HEK293 (cell line): ENCODE data around the gene NRGN.

Experiments used
- CTCF ChIP-seq: fragments of 450-650 bp; formaldehyde crosslinking; IDR thresholded peaks from 2 replicates; pipeline ENCODE4 v1.5.1; 2016; ENCODE audit warnings: missing biosample characterization, missing genetic modification characterization
- KLF8 ChIP-seq: fragments of 450-650 bp; formaldehyde crosslinking; IDR thresholded peaks from 2 replicates; pipeline ENCODE4 v1.5.1; 2016; ENCODE audit warnings: missing biosample characterization, missing genetic modification characterization
- OVOL3 ChIP-seq: fragments of 450-650 bp; formaldehyde crosslinking; IDR thresholded peaks from 2 replicates; pipeline ENCODE4 v1.5.1; 2016; ENCODE audit warnings: missing biosample characterization, missing genetic modification characterization
- PRDM1 ChIP-seq: fragments of 450-650 bp; formaldehyde crosslinking; IDR thresholded peaks from 2 replicates; pipeline ENCODE4; 2016; ENCODE audit warnings: missing biosample characterization, missing genetic modification characterization
- REPIN1 ChIP-seq: fragments of 450-650 bp; formaldehyde crosslinking; IDR thresholded peaks from 2 replicates; pipeline ENCODE4 v1.5.1; 2017; ENCODE audit warnings: missing biosample characterization, missing genetic modification characterization, low read depth
- SP7 ChIP-seq: fragments of 450-650 bp; formaldehyde crosslinking; IDR thresholded peaks from 2 replicates; pipeline ENCODE4 v1.5.1; 2016; ENCODE audit warnings: missing biosample characterization, missing genetic modification characterization
- TRIM28 ChIP-seq: IDR thresholded peaks from 2 replicates; pipeline ENCODE4 v1.6.1; 2011; ENCODE audit warnings: low read length, control low read depth, borderline replicate concordance
- YY2 ChIP-seq: fragments of 450-650 bp; formaldehyde crosslinking; IDR thresholded peaks from 2 replicates; pipeline ENCODE4 v1.5.1; 2016; ENCODE audit warnings: missing biosample characterization, missing genetic modification characterization
- ZFP37 ChIP-seq: fragments of 450-650 bp; formaldehyde crosslinking; IDR thresholded peaks from 2 replicates; pipeline ENCODE4 v1.5.1; 2016; ENCODE audit warnings: missing biosample characterization, missing genetic modification characterization
- ZNF132 ChIP-seq: fragments of 450-650 bp; formaldehyde crosslinking; IDR thresholded peaks from 2 replicates; pipeline ENCODE4 v1.5.1; 2017; ENCODE audit warnings: missing biosample characterization, missing genetic modification characterization, borderline replicate concordance
- ZNF140 ChIP-seq: fragments of 450-650 bp; formaldehyde crosslinking; IDR thresholded peaks from 2 replicates; pipeline ENCODE4 v1.5.1; 2016; ENCODE audit warnings: missing biosample characterization, missing genetic modification characterization
- ZNF146 ChIP-seq: fragments of 450-650 bp; formaldehyde crosslinking; IDR thresholded peaks from 2 replicates; pipeline ENCODE4 v1.5.1; 2016; ENCODE audit warnings: missing biosample characterization, missing genetic modification characterization
- ZNF239 ChIP-seq: fragments of 450-650 bp; formaldehyde crosslinking; IDR thresholded peaks from 2 replicates; pipeline ENCODE4 v1.5.1; 2016; ENCODE audit warnings: missing biosample characterization, missing genetic modification characterization
- ZNF292 ChIP-seq: fragments of 450-650 bp; formaldehyde crosslinking; IDR thresholded peaks from 2 replicates; pipeline ENCODE4 v1.5.1; 2016; ENCODE audit warnings: low read depth, missing biosample characterization, missing genetic modification characterization, borderline replicate concordance
- ZNF324 ChIP-seq: fragments of 450-650 bp; formaldehyde crosslinking; IDR thresholded peaks from 2 replicates; pipeline ENCODE4 v1.5.1; 2016; ENCODE audit warnings: missing biosample characterization, missing genetic modification characterization
- ZNF391 ChIP-seq: fragments of 450-650 bp; formaldehyde crosslinking; IDR thresholded peaks from 2 replicates; pipeline ENCODE4 v1.5.1; 2016; ENCODE audit warnings: low read depth, missing biosample characterization, missing genetic modification characterization, borderline replicate concordance
- ZNF510 ChIP-seq: fragments of 450-650 bp; formaldehyde crosslinking; IDR thresholded peaks from 2 replicates; pipeline ENCODE4 v1.5.1; 2018; ENCODE audit warnings: mild to moderate bottlenecking, missing genetic modification characterization, missing biosample characterization; ENCODE audit not compliant: insufficient replicate concordance
- ZNF548 ChIP-seq: fragments of 450-650 bp; formaldehyde crosslinking; IDR thresholded peaks from 2 replicates; pipeline ENCODE4 v1.5.1; 2016; ENCODE audit warnings: missing biosample characterization, missing genetic modification characterization
- ZNF549 ChIP-seq: fragments of 450-650 bp; IDR thresholded peaks from 2 replicates; pipeline ENCODE4 v1.5.1; 2018; ENCODE audit warnings: missing biosample characterization, missing genetic modification characterization, mild to moderate bottlenecking, inconsistent platforms, moderate library complexity
- ZNF571 ChIP-seq: fragments of 450-650 bp; formaldehyde crosslinking; IDR thresholded peaks from 2 replicates; pipeline ENCODE4 v1.5.0; 2017; ENCODE audit warnings: missing biosample characterization, missing genetic modification characterization
- ZNF596 ChIP-seq: fragments of 450-650 bp; IDR thresholded peaks from 2 replicates; pipeline ENCODE4 v1.5.0; 2018; ENCODE audit warnings: missing biosample characterization, mild to moderate bottlenecking, missing genetic modification characterization, moderate library complexity
- ZNF658 ChIP-seq: fragments of 450-650 bp; formaldehyde crosslinking; IDR thresholded peaks from 2 replicates; pipeline ENCODE4; 2016; ENCODE audit warnings: missing biosample characterization, missing genetic modification characterization
- ZNF670 ChIP-seq: fragments of 450-650 bp; formaldehyde crosslinking; IDR thresholded peaks from 2 replicates; pipeline ENCODE4 v1.5.1; 2016; ENCODE audit warnings: missing biosample characterization, missing genetic modification characterization, low read depth
- ZNF747 ChIP-seq: fragments of 450-650 bp; formaldehyde crosslinking; IDR thresholded peaks from 2 replicates; pipeline ENCODE4 v1.5.1; 2016; ENCODE audit warnings: missing biosample characterization, missing genetic modification characterization
- ZNF791 ChIP-seq: fragments of 450-650 bp; formaldehyde crosslinking; IDR thresholded peaks from 2 replicates; pipeline ENCODE4 v1.5.1; 2016; ENCODE audit warnings: missing biosample characterization, missing genetic modification characterization
- ZNF837 ChIP-seq: fragments of 450-650 bp; formaldehyde crosslinking; IDR thresholded peaks from 2 replicates; pipeline ENCODE4 v1.5.1; 2016; ENCODE audit warnings: missing biosample characterization, missing genetic modification characterization
- ZNF843 ChIP-seq: fragments of 450-650 bp; formaldehyde crosslinking; IDR thresholded peaks from 2 replicates; pipeline ENCODE4 v1.5.1; 2016; ENCODE audit warnings: missing biosample characterization, missing genetic modification characterization
- TF ChIP-seq, protein P1 (sequence below): fragments of 450-650 bp; formaldehyde crosslinking; IDR thresholded peaks from 2 replicates; pipeline ENCODE4 v1.5.1; 2016; ENCODE audit warnings: missing biosample characterization, missing genetic modification characterization
- TF ChIP-seq, protein P2 (sequence below): fragments of 450-650 bp; formaldehyde crosslinking; IDR thresholded peaks from 2 replicates; pipeline ENCODE4; 2016; ENCODE audit warnings: missing biosample characterization, missing genetic modification characterization
- TF ChIP-seq, protein P3 (sequence below): fragments of 450-650 bp; formaldehyde crosslinking; IDR thresholded peaks from 2 replicates; pipeline ENCODE4 v1.5.1; 2016; ENCODE audit warnings: missing biosample characterization, missing genetic modification characterization
- TF ChIP-seq, protein P4 (sequence below): fragments of 450-650 bp; formaldehyde crosslinking; IDR thresholded peaks from 2 replicates; pipeline ENCODE4 v1.5.1; 2016; ENCODE audit warnings: missing biosample characterization, missing genetic modification characterization, low read depth
- TF ChIP-seq, protein P5 (sequence below): fragments of 450-650 bp; formaldehyde crosslinking; IDR thresholded peaks from 2 replicates; pipeline ENCODE4 v1.5.1; 2016; ENCODE audit warnings: missing biosample characterization, missing genetic modification characterization

Gene NRGN

GRCh38 chr11:124740277-124740882 is 638 bp downstream of the NRGN start (continued):
- no peak for TF ChIP-seq REPIN1 (tag by site-specific recombination)
- TF ChIP-seq ZNF292 (tag by site-specific recombination) = no peak
- TF ChIP-seq, protein P1, sequence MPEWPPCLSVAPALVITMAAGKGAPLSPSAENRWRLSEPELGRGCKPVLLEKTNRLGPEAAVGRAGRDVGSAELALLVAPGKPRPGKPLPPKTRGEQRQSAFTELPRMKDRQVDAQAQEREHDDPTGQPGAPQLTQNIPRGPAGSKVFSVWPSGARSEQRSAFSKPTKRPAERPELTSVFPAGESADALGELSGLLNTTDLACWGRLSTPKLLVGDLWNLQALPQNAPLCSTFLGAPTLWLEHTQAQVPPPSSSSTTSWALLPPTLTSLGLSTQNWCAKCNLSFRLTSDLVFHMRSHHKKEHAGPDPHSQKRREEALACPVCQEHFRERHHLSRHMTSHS = no peak
- TF ChIP-seq ZNF548 = no peak
- TF ChIP-seq ZFP37 (tag by site-specific recombination) = no peak
- TF ChIP-seq ZNF670 (tag by site-specific recombination) = no peak
- TF ChIP-seq ZNF146 (tag by site-specific recombination) = no peak
- TF ChIP-seq ZNF837 (tag by site-specific recombination) = no peak
- TF ChIP-seq PRDM1 = no peak
- no peak for TF ChIP-seq TRIM28
- TF ChIP-seq, protein P2, sequence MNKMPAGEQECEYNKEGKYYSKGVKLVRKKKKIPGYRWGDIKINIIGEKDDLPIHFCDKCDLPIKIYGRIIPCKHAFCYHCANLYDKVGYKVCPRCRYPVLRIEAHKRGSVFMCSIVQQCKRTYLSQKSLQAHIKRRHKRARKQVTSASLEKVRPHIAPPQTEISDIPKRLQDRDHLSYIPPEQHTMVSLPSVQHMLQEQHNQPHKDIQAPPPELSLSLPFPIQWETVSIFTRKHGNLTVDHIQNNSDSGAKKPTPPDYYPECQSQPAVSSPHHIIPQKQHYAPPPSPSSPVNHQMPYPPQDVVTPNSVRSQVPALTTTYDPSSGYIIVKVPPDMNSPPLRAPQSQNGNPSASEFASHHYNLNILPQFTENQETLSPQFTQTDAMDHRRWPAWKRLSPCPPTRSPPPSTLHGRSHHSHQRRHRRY (tag by site-specific recombination) = no peak
- TF ChIP-seq, protein P3, sequence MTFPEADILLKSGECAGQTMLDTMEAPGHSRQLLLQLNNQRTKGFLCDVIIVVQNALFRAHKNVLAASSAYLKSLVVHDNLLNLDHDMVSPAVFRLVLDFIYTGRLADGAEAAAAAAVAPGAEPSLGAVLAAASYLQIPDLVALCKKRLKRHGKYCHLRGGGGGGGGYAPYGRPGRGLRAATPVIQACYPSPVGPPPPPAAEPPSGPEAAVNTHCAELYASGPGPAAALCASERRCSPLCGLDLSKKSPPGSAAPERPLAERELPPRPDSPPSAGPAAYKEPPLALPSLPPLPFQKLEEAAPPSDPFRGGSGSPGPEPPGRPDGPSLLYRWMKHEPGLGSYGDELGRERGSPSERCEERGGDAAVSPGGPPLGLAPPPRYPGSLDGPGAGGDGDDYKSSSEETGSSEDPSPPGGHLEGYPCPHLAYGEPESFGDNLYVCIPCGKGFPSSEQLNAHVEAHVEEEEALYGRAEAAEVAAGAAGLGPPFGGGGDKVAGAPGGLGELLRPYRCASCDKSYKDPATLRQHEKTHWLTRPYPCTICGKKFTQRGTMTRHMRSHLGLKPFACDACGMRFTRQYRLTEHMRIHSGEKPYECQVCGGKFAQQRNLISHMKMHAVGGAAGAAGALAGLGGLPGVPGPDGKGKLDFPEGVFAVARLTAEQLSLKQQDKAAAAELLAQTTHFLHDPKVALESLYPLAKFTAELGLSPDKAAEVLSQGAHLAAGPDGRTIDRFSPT = no peak
- TF ChIP-seq YY2 (tag by site-specific recombination) = no peak
- TF ChIP-seq ZNF596 (tag by site-specific recombination) = no peak
- no peak for TF ChIP-seq ZNF549 (tag by site-specific recombination)
- TF ChIP-seq KLF8 (tag by site-specific recombination) = peak; percentile 32; the same call in 1 of the 2 replicates
- TF ChIP-seq ZNF140 (tag by site-specific recombination) = no peak
- no peak for TF ChIP-seq ZNF747 (tag by site-specific recombination)
- TF ChIP-seq, protein P4, sequence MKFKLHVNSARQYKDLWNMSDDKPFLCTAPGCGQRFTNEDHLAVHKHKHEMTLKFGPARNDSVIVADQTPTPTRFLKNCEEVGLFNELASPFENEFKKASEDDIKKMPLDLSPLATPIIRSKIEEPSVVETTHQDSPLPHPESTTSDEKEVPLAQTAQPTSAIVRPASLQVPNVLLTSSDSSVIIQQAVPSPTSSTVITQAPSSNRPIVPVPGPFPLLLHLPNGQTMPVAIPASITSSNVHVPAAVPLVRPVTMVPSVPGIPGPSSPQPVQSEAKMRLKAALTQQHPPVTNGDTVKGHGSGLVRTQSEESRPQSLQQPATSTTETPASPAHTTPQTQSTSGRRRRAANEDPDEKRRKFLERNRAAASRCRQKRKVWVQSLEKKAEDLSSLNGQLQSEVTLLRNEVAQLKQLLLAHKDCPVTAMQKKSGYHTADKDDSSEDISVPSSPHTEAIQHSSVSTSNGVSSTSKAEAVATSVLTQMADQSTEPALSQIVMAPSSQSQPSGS (tag by site-specific recombination) = no peak
- TF ChIP-seq ZNF791 (tag by site-specific recombination) = no peak
- TF ChIP-seq SP7 (tag by site-specific recombination) = no peak
- no peak for TF ChIP-seq ZNF571 (tag by site-specific recombination)
- TF ChIP-seq ZNF239 = no peak
- TF ChIP-seq ZNF132 = no peak
- TF ChIP-seq ZNF843 (tag by site-specific recombination) = no peak
- TF ChIP-seq, protein P5, sequence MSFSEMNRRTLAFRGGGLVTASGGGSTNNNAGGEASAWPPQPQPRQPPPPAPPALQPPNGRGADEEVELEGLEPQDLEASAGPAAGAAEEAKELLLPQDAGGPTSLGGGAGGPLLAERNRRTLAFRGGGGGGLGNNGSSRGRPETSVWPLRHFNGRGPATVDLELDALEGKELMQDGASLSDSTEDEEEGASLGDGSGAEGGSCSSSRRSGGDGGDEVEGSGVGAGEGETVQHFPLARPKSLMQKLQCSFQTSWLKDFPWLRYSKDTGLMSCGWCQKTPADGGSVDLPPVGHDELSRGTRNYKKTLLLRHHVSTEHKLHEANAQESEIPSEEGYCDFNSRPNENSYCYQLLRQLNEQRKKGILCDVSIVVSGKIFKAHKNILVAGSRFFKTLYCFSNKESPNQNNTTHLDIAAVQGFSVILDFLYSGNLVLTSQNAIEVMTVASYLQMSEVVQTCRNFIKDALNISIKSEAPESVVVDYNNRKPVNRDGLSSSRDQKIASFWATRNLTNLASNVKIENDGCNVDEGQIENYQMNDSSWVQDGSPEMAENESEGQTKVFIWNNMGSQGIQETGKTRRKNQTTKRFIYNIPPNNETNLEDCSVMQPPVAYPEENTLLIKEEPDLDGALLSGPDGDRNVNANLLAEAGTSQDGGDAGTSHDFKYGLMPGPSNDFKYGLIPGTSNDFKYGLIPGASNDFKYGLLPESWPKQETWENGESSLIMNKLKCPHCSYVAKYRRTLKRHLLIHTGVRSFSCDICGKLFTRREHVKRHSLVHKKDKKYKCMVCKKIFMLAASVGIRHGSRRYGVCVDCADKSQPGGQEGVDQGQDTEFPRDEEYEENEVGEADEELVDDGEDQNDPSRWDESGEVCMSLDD (tag by site-specific recombination) = no peak
- TF ChIP-seq ZNF391 (tag by site-specific recombination) = no peak
- no peak for TF ChIP-seq ZNF658
- no peak for TF ChIP-seq ZNF510 (tag by site-specific recombination)
- peak; percentile 74 for TF ChIP-seq CTCF (tag by site-specific recombination)
- no peak for TF ChIP-seq ZNF324 (tag by site-specific recombination)
- TF ChIP-seq OVOL3 (tag by site-specific recombination) = no peak
